ENCODE measurements around the gene OR52L1. TPM values are rescaled to one million over a fixed set of nuclear protein-coding genes. Genes with fewer than 3 reads are reported as not detected.

OR52L1 gene
- total RNA-seq, 4 donors from 2014 or later: not detected

GRCh38 chr11:5937868-5938602 lies 48.8 kb downstream of the OR52L1 start:
- 88 to 94% methylated on average over 14 to 39 of the region's 39 CpGs for WGBS, 2 donors (ENCODE audit: low coverage in 1 of 2)
- intact Hi-C loops (cut with DNase I; ENCODE audit: low total_unique reads): no loop called here
- no peak for DNase-seq

More at GRCh38 chr11:5937868-5938602, 48.8 kb downstream of the OR52L1 start:
- Histone ChIP-seq H3K36me3 (no peaks in the 10 kb centered on the region), H3K27me3 (no peaks in the 10 kb centered on the region), H3K4me3 (no peak overlapping the region), H3K4me1 (no peaks in the 10 kb centered on the region), H3K27ac (no peak overlapping the region), H3K9me3 (no peaks in the 10 kb centered on the region)
- no peak for TF ChIP-seq EP300 (IDR thresholded peaks at IDR 0.05; ENCODE audit: low read depth)
- no peak for TF ChIP-seq CTCF (IDR thresholded peaks at IDR 0.05)
- no peak for TF ChIP-seq POLR2AphosphoS5 (IDR thresholded peaks at IDR 0.05)
- TF ChIP-seq POLR2A (IDR thresholded peaks at IDR 0.05): no peak
- in situ Hi-C loops (cut with MboI; ENCODE audit: low pct_ligation_motif_present in 1 of 4, low pct_unique_long_range_greater_than_20kb in 1 of 4, low sequenced_read_pairs in 3 of 4): no loop called here

Small RNA genes lying within 50 kb of the gene (small RNA-seq; reads per million reads assigned to genes)
- gene RNA5SP329: 0 to 0.42 (median 0.15) reads per million in 4 donors

Other genes starting within 250 kb of the OR52L1 start
- gene OR52N4, start 232.7 kb downstream of the OR52L1 start, total RNA-seq: not detected
- 1 to 10 TPM in 1 of 4 donors, not detected in 3; 1.1 TPM for gene OR52N5, start 203.6 kb downstream of the OR52L1 start, total RNA-seq
- gene OR52N1, start 195.7 kb downstream of the OR52L1 start, total RNA-seq: not detected
- gene OR52N2, start 178.1 kb downstream of the OR52L1 start, total RNA-seq: not detected
- not detected for gene OR52E6, start 145.1 kb downstream of the OR52L1 start, total RNA-seq
- not detected for gene OR52E8, start 129.3 kb downstream of the OR52L1 start, total RNA-seq
- not detected for gene OR52E4, start 106.4 kb downstream of the OR52L1 start, total RNA-seq
- gene OR52E5, start 93.8 kb downstream of the OR52L1 start, total RNA-seq: not detected
- not detected for gene OR56A3, start 44.7 kb downstream of the OR52L1 start, total RNA-seq
- gene OR56A5, start 18.5 kb downstream of the OR52L1 start, total RNA-seq: not detected
- under 1 TPM in 1 of 4 donors, not detected in 3; 0.14 TPM for gene OR56A4, start 20.0 kb upstream of the OR52L1 start, total RNA-seq
- under 1 TPM in 1 of 4 donors, not detected in 3; 0.14 TPM for gene OR56A1, start 43.8 kb upstream of the OR52L1 start, total RNA-seq
- not detected for gene OR56B4, start 120.7 kb upstream of the OR52L1 start, total RNA-seq
- gene OR52B2, start 183.3 kb upstream of the OR52L1 start, total RNA-seq: 1 to 10 TPM in 1 of 4 donors, under 1 TPM in 1, not detected in 2; 0.41 to 1.6 TPM
- not detected for gene OR52W1, start 212.2 kb upstream of the OR52L1 start, total RNA-seq
- gene C11orf42, start 218.6 kb upstream of the OR52L1 start, total RNA-seq: not detected
- 100 to 1,000 TPM; 190 to 681 (median 228) TPM for gene FHIP1B, start 247.7 kb upstream of the OR52L1 start, total RNA-seq